Measurements from ENCODE around the gene NAA60. TPM values are rescaled to one million over a fixed set of nuclear protein-coding genes. Genes with fewer than 3 reads are reported as not detected.
"Not testable (repeated sequence)": the region's sequence is repeated elsewhere in the genome, so short reads cannot be mapped to it uniquely, and the experiment has no call there.

The NAA60 gene
- total RNA-seq, 2 donors from 2014 or later = 59.0 to 60.0 TPM

GRCh38 chr16:3470723-3471122, 27.2 kb downstream of the NAA60 start:
- Mint-ChIP-seq H3K36me3 (peaks cover 8% of the 10 kb centered on the region), H3K27ac (peak overlapping the region in 1 of 2 donors; percentile 69), H3K27me3 (no peaks in the 10 kb centered on the region), H3K9me3 (no peaks in the 10 kb centered on the region), H3K4me3 (no peak overlapping the region), H3K4me1 (ENCODE audit: low read depth in 2 of 2) (peaks cover 35 to 64% of the 10 kb centered on the region in 2 donors)
- no peak for DNase-seq (ENCODE audit: low spot score)
- no peak for ATAC-seq

- DNase-seq (ENCODE audit: low spot score) (no peak), ATAC-seq (no peak)
- no peaks in the 10 kb centered on the region for H3K9me3 Mint-ChIP-seq
- no peaks in the 10 kb centered on the region for H3K27me3 Mint-ChIP-seq
- peak overlapping the region in 1 of 2 donors; percentile 69 for H3K27ac Mint-ChIP-seq
- H3K36me3 Mint-ChIP-seq = peaks cover 8% of the 10 kb centered on the region
- H3K4me1 Mint-ChIP-seq (ENCODE audit: low read depth in 2 of 2) = peaks cover 31 to 60% of the 10 kb centered on the region in 2 donors
- no peak overlapping the region for H3K4me3 Mint-ChIP-seq
Observed at GRCh38 chr16:3471518-3472176, 28.2 kb downstream of the NAA60 start.

- peaks cover 17 to 46% of the 10 kb centered on the region in 2 donors for H3K4me1 Mint-ChIP-seq (ENCODE audit: low read depth in 2 of 2)
- H3K9me3 Mint-ChIP-seq = no peaks in the 10 kb centered on the region
- H3K36me3 Mint-ChIP-seq = peaks cover 8% of the 10 kb centered on the region
- peak overlapping the region; percentile 32 to 48 for H3K27ac Mint-ChIP-seq
- H3K4me3 Mint-ChIP-seq = peak overlapping the region; percentile 31
- no peaks in the 10 kb centered on the region for H3K27me3 Mint-ChIP-seq
- DNase-seq (ENCODE audit: low spot score) (no peak), ATAC-seq (peak in 1 of 2 donors; percentile 47)
Observed at GRCh38 chr16:3472878-3473595, 29.6 kb downstream of the NAA60 start.

GRCh38 chr16:3473596-3473943, 30.1 kb downstream of the NAA60 start:
- H3K36me3 Mint-ChIP-seq; DNase-seq (ENCODE audit: low spot score); ATAC-seq; H3K4me3 Mint-ChIP-seq; H3K27ac Mint-ChIP-seq; H3K9me3 Mint-ChIP-seq; H3K27me3 Mint-ChIP-seq: not testable (repeated sequence)
- peaks cover 12 to 45% of the 10 kb centered on the region in 2 donors for H3K4me1 Mint-ChIP-seq (ENCODE audit: low read depth in 2 of 2)

GRCh38 chr16:3474136-3474779, 30.8 kb downstream of the NAA60 start:
- peaks cover 12 to 43% of the 10 kb centered on the region in 2 donors for H3K4me1 Mint-ChIP-seq (ENCODE audit: low read depth in 2 of 2)
- ATAC-seq = no peak
- no peak overlapping the region for H3K27ac Mint-ChIP-seq
- peaks cover 8% of the 10 kb centered on the region for H3K36me3 Mint-ChIP-seq
- no peaks in the 10 kb centered on the region for H3K27me3 Mint-ChIP-seq
- no peak for DNase-seq (ENCODE audit: low spot score)
- no peaks in the 10 kb centered on the region for H3K9me3 Mint-ChIP-seq
- H3K4me3 Mint-ChIP-seq = no peak overlapping the region

- not testable (repeated sequence) for H3K27me3 Mint-ChIP-seq; DNase-seq (ENCODE audit: low spot score); H3K4me3 Mint-ChIP-seq; H3K9me3 Mint-ChIP-seq; ATAC-seq; H3K36me3 Mint-ChIP-seq
- peak overlapping the region in 1 of 2 donors; percentile 57 for H3K27ac Mint-ChIP-seq
- peaks cover 12 to 38% of the 10 kb centered on the region in 2 donors for H3K4me1 Mint-ChIP-seq (ENCODE audit: low read depth in 2 of 2)
Observed at GRCh38 chr16:3474870-3475269, 31.4 kb downstream of the NAA60 start.

- Mint-ChIP-seq H3K4me3 (no peak overlapping the region), H3K27me3 (no peaks in the 10 kb centered on the region), H3K36me3 (peaks cover 8% of the 10 kb centered on the region), H3K9me3 (no peaks in the 10 kb centered on the region), H3K4me1 (ENCODE audit: low read depth in 2 of 2) (peaks cover 12 to 36% of the 10 kb centered on the region in 2 donors), H3K27ac (peak overlapping the region in 1 of 2 donors; percentile 57)
- ATAC-seq (no peak), DNase-seq (ENCODE audit: low spot score) (no peak)
Observed at GRCh38 chr16:3475604-3476375, 32.3 kb downstream of the NAA60 start.

- H3K4me3 Mint-ChIP-seq = no peak overlapping the region
- H3K9me3 Mint-ChIP-seq = no peaks in the 10 kb centered on the region
- no peak for DNase-seq (ENCODE audit: low spot score)
- peaks cover 12 to 37% of the 10 kb centered on the region in 2 donors for H3K4me1 Mint-ChIP-seq (ENCODE audit: low read depth in 2 of 2)
- H3K27ac Mint-ChIP-seq = peak overlapping the region in 1 of 2 donors; percentile 48
- no peaks in the 10 kb centered on the region for H3K27me3 Mint-ChIP-seq
- ATAC-seq = no peak
- peaks cover 8% of the 10 kb centered on the region for H3K36me3 Mint-ChIP-seq
Observed at GRCh38 chr16:3476409-3476808, 32.9 kb downstream of the NAA60 start.

GRCh38 chr16:3478242-3478925, 34.9 kb downstream of the NAA60 start:
- H3K4me3 Mint-ChIP-seq = no peak overlapping the region
- no peaks in the 10 kb centered on the region for H3K9me3 Mint-ChIP-seq
- H3K27ac Mint-ChIP-seq = peak overlapping the region in 1 of 2 donors; percentile 59
- DNase-seq (ENCODE audit: low spot score) = no peak
- H3K4me1 Mint-ChIP-seq (ENCODE audit: low read depth in 2 of 2) = peaks cover 2 to 26% of the 10 kb centered on the region in 2 donors
- H3K36me3 Mint-ChIP-seq = peaks cover 9% of the 10 kb centered on the region
- no peak for ATAC-seq
- no peaks in the 10 kb centered on the region for H3K27me3 Mint-ChIP-seq

- peaks cover 0 to 24% of the 10 kb centered on the region in 2 donors for H3K4me1 Mint-ChIP-seq (ENCODE audit: low read depth in 2 of 2)
- H3K9me3 Mint-ChIP-seq = no peaks in the 10 kb centered on the region
- peak overlapping the region in 1 of 2 donors; percentile 23 for H3K27ac Mint-ChIP-seq
- peaks cover 10% of the 10 kb centered on the region for H3K36me3 Mint-ChIP-seq
- no peaks in the 10 kb centered on the region for H3K27me3 Mint-ChIP-seq
- ATAC-seq = peak in 1 of 2 donors; percentile 56
- no peak for DNase-seq (ENCODE audit: low spot score)
- H3K4me3 Mint-ChIP-seq = no peak overlapping the region
Observed at GRCh38 chr16:3479654-3480216, 36.3 kb downstream of the NAA60 start.

- Mint-ChIP-seq H3K4me1 (ENCODE audit: low read depth in 2 of 2) (peaks cover 0 to 15% of the 10 kb centered on the region in 2 donors), H3K27ac (no peak overlapping the region), H3K36me3 (peaks cover 10% of the 10 kb centered on the region), H3K4me3 (no peak overlapping the region), H3K9me3 (no peaks in the 10 kb centered on the region), H3K27me3 (no peaks in the 10 kb centered on the region)
- ATAC-seq (no peak), DNase-seq (ENCODE audit: low spot score) (no peak)
Observed at GRCh38 chr16:3480901-3481695, 37.6 kb downstream of the NAA60 start.
